SKM-1 (cell line): Measurements from ENCODE around the gene PPP2R5C.
"Not testable (repeated sequence)": the region's sequence is repeated elsewhere in the genome, so short reads cannot be mapped to it uniquely, and the experiment has no call there.

Source experiments
- DNase-seq: peaks from one replicate; lab custom pipeline; 2025; ENCODE audit not compliant: unreplicated experiment; lab: John Stamatoyannopoulos, UW

The PPP2R5C gene

GRCh38 chr14:101780390-101780789 lies 18.9 kb downstream of the PPP2R5C start:
- no peak for DNase-seq

- DNase-seq = no peak
Observed at GRCh38 chr14:101780887-101781239, 19.4 kb downstream of the PPP2R5C start.

- DNase-seq = no peak
Observed at GRCh38 chr14:101781240-101782061, 19.9 kb downstream of the PPP2R5C start.

DNA sequence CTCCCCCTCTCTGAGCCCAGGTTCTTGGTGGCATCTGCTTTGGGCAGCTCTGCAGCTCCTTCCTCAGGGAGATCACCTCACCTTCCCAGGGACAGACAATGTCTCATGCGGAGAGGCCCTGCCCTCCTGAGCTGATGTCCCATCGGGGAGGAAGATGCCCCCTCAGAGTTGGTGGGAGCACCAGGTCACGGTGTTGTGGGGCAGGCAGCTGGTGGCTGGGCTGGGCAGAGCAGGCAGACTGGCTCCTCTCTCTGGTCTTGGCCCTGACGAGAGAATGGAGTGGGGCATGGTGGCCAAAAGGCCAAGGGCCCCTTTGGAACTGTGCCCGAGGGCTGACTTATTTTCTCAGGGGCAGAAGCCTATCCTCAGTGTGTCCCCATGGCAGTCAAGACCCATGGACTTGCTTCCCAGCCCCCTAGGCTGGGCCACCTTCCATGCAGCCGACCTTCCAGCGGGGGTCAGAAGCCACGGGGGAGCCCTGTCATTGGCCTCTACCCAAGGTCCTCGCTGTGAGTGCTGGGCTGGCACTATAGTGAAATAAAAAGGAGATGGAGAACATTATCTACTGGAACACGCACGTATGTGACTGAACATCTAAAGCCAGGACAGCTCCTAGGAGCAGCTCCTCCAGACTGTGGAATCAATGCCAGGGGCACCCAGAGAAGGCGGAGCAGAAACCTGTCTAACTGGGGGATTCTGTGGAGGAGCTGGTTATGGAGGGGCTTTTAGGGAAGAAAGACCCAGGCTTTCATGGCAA lies 21.9 kb downstream of the PPP2R5C start:
- no peak for DNase-seq

GRCh38 chr14:101784631-101785030 lies 23.1 kb downstream of the PPP2R5C start:
- DNase-seq = no peak

GRCh38 chr14:101788016-101788635 lies 26.6 kb downstream of the PPP2R5C start:
- no peak for DNase-seq

- no peak for DNase-seq
Observed at GRCh38 chr14:101789222-101789621, 27.7 kb downstream of the PPP2R5C start.

DNA sequence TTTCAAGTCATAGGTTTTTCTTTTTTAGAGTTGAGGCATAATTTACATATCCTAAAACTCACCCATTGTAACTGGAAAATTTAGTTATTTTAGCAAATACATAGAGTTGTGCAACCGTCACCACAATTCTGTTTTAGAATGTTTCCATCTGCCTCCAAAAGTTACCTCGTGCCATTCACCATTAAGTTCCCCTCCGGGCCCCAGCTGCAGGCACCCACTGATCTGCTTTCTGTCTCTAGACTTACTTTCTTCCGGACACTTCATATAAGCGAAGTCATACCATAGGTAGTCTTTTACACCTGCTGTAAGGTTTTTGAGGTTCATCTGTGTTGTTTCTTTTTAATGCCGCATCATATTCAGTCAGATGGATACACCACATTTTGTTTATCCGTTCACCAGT lies 28.7 kb downstream of the PPP2R5C start:
- no peak for DNase-seq

- no peak for DNase-seq
Observed at GRCh38 chr14:101791919-101792572, 30.5 kb downstream of the PPP2R5C start.

GRCh38 chr14:101796016-101796415 lies 34.5 kb downstream of the PPP2R5C start:
- DNase-seq = no peak

DNA sequence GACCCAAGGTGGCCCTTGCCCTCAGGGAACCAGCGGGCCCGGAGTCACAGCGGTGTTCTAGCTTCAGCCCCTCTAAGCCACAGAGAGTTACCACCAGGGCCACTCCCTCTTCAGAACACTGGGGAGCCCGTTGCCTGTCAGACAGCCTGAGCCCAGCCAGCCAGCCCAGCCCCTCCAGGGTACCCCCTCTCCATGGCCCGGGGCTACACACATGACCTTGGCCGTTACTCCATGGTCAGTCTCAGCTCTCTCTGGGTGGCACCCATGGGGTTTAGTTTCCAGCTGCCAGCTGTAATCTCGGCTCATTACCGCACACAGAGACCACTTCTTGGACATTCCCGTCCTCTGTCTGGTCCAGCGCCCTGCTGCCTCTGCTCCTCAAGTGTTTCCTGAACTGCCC lies 35.0 kb downstream of the PPP2R5C start:
- no peak for DNase-seq

DNA sequence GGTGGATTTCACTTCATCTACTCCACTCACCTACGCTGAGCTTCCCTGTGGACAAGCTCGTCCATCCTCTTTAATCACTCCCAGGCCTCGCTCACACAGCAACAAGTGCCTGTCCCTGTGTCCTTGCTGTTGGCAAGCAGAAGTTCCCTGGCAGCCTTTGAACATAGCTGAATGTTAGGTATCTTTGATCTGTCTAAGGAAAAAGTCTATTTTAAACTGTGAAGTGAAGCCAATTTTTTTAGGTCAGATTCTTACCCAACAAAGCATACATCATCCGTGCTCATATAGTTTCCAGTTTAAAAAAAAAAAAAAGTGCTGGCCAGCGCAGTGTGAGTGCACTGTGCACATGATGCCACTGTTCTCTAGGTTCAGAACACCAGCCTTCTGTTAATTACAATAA lies 36.3 kb downstream of the PPP2R5C start:
- no peak for DNase-seq

DNA sequence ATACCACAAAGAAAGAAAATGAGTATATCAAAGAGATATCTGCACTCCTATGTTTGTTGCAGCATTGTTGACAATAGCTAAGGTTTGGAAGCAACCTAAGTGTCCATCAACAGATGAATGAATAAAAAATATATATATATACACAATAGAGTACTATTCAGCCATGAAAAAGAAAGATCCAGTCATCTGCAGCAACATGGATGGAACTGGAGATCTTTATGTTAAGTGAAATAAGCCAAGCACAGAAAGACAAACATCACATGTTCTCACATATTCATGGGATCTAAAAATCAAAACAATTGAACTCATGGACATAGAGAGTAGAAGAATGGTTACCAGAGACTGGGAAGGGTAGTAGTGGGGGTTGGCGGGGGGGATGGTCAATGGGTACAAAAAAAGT lies 42.9 kb downstream of the PPP2R5C start:
- not testable (repeated sequence) for DNase-seq

DNA sequence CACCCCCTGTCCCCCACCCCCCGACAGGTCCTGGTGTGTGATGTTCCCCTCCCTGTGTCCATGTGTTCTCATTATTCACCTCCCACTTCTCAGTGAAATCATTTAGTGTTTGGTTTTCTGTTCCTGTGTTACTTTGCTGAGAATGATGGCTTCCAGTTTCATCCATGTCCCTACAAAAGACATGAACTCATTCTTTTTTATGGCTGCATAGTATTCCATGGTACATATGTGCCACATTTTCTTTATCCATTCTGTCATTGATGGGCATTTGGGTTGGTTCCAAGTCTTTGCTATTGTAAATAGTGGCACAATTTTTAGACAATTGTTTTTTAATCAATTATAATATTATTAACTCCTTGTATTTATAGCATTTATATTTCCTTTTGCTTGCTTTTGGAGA lies 44.7 kb downstream of the PPP2R5C start:
- DNase-seq = not testable (repeated sequence)

DNA sequence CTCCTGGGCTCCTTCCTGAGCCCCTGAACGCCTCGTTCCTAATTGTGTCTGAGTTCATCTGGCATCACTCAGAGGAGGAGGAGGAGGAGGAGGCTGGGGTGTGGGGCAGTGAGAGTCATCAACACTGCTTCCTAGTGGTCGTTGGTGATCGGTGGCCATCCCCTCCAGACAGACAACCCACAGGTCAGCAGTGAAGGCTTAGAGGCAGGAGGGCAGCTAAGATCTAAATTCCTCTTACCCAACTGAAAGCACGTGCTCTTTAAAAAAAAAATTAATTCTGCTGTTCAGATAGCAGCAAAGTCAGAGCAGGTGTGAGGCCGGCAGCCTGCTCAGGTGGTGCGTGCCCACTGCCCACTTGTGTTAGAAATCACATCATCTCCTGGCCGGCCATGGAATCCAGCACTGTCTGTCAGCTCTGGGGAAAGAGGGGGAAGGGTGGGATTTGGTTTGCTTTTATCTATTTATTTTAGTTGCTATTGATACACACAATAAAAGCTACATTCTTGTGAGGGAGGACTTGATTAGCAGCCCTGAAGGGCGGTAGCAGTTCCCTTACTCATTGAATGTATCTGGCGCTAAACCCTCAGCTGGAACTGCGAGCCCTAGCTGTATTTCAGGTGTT lies 46.6 kb downstream of the PPP2R5C start:
- no peak for DNase-seq

DNA sequence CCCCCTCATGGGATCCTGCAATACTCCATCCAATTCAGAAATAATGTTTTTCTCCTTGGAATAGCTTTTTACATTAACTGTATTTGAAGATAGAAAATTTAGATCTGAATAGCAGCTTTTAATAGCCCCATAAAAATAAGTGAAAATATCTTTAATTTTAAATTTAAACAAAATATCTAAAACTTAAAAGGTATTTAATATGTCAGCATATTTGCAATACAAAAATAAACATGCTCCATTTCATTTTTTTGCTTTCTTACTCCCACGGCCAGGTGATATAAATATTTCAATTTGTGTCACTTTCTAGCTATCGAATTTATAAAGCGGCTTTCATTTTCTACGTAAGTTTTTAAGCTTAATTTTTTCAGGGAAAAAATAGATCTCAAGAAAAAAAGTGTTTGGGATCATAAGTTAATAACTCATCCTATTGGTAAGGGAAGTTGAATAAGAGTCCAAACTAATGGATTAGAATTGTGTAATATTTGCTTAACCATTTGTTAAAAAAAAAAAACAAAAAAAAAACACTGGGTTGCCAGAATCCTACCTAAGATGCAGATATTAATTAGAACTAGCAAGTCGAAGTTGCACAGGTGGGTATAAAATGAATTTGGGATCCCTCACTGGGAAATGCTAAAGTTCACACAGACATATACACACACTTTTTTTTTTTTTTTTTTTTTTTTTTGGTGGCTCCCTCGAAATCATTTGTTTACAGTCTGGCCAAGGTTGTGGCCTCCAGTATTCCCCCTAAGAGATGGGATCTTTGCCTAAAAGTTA lies 47.6 kb downstream of the PPP2R5C start:
- DNase-seq = no peak

DNA sequence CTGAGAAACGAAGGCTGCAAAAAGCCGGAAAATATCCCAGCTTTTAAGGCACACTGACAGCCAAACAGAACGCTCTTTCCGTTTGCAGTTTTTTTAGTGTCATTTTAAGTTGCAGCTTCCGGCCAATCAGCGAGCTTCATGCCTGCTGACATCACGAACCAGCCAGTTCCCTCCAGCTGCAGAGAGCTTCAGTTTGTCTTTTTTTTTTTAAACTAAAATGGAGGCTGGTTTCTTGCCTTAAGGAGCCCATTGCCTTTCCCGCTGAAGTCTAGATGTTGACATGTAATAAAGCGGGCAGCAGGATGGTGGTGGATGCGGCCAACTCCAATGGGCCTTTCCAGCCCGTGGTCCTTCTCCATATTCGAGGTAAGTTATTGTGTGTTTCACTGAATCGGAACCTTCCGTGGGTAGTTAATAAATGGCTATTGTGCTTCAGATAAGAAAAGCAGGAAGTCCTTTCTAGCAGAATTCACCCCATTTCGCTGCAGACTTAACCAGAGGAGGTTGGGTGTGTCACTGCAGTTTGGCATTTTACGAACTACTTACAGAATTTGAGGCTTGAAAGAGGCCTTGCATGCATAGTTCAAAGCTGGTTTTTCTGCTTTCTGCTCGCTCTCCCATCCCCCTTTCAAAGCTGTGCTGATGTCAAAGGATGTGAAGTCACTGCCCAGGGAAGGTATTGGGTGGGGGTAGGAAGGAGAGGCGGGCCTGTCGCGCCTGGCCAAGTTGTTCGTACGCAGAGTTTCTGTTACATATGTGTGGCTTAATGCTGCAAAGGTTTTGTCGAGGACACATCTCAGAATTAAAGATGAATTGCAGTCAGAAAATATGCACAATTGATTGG lies 48.4 kb downstream of the PPP2R5C start:
- DNase-seq = peak; percentile 38

- DNase-seq = no peak
Observed at GRCh38 chr14:101810897-101811621, 49.5 kb downstream of the PPP2R5C start.

DNA sequence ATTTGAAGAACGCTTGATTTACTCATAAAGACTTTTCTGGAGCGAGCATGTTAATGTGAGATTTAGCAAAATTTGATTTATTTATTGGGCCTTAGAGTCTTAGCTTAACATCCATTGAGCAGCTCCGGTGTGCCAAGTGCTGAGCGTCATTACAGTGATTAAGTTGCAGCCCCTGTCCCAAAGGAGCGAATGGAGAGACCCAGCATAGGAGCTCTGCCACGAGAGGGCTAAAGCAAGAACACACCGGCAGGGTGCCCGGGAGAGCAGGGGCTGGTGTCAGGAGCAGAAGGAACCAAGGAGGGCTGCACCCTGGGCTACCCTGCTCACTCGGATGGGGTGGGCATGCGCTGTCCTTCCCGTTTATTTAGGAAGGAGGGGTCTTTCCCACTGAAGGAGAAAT lies 50.6 kb downstream of the PPP2R5C start:
- DNase-seq = no peak
